GM19035 (cell line): ENCODE measurements around the gene SPON1.
"Not testable (repeated sequence)": the region's sequence is repeated elsewhere in the genome, so short reads cannot be mapped to it uniquely, and the experiment has no call there.

Source experiments
- ATAC-seq: cut with Tn5 transposase; IDR thresholded peaks from one replicate; pipeline ENCODE4 v1.9.1; 2021; ENCODE audit not compliant: unreplicated experiment

Gene SPON1

GRCh38 chr11:14075118-14076078 is 112.9 kb downstream of the SPON1 start:
- no peak for ATAC-seq

DNA sequence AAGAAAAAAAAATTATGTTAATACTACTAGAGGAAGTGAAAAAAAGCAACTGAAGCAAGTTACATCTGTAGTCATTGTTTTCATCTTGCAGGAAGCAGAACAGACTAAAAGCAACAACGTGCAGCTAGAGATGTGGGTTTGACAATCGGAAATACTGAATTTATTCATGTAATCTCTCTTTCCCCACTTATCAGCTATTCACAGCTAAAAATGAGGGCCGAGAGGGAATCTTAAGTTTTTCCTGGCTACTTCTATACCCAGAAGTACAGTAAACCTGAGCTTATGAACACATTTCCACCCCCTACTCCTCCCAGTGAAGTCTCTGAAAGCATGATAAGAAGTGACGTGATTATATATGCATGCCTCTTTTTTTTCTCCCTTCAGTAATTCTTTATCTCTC is 116.5 kb downstream of the SPON1 start:
- no peak for ATAC-seq

DNA sequence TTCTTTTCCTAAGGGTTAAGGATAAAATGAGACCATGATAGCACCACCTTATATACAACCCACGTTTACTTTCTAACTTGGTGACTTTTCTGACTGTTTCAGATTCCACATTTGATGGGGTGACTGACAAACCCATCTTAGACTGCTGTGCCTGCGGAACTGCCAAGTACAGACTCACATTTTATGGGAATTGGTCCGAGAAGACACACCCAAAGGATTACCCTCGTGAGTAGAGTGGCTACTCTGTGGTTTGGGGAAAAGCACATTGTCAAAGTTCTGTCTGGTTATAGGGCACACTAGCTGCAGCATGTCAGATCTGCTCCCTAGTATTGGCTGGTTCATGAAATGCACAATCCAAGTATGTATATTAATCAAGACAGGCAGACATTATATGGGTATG is 117.3 kb downstream of the SPON1 start:
- ATAC-seq = no peak

DNA sequence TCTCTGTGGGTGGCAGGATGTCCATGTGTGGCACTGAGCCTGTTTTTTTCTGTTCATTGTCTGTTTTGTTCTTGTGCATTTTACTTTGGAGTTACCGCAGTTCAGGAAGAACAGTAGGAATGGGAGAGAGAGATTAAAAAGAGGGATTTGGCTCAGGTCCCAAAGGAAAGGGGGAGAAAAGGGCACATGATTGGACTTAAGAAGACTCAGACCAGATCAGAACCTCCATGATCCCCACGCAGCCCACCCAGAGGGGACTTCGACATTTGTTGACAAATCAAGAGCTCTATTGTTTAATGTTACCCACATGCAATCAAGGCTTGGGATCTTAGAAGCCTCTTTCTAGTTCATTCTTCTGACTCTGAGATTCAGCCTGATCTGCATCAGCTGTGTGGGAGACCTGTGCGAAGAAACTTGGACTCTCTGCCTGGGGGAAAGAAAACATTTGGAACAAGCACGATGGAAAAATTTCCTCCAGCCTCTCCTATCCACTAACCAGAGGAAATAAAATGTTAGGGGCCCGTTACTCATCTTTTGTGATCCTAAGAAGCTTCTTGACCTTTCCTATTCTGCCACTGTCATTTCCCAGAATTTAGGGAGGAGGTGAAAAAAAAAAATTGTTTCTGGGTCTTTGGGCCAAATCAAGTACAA is 119.2 kb downstream of the SPON1 start:
- ATAC-seq = no peak

- no peak for ATAC-seq
These were observed 119.8 kb downstream of the SPON1 start for GRCh38 chr11:14082338-14082737.

DNA sequence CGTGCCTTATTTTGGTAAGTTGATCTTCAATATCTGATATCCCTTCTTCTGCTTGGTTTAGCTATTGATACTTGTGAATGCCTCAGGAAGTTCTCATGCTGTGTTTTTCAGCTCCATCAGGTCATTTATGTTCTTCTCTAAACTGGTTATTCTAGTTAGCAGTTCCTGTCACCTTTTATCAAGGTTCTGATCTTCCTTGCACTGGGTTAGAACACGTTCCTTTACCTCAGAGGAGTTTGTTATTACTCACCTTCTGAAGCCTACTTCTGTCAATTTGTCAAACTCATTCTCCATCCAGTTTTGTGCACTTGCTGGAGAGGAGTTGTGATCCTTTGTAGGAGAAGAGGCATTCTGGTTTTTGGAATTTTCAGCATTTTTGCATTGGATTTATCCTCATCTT is 126.3 kb downstream of the SPON1 start:
- not testable (repeated sequence) for ATAC-seq

DNA sequence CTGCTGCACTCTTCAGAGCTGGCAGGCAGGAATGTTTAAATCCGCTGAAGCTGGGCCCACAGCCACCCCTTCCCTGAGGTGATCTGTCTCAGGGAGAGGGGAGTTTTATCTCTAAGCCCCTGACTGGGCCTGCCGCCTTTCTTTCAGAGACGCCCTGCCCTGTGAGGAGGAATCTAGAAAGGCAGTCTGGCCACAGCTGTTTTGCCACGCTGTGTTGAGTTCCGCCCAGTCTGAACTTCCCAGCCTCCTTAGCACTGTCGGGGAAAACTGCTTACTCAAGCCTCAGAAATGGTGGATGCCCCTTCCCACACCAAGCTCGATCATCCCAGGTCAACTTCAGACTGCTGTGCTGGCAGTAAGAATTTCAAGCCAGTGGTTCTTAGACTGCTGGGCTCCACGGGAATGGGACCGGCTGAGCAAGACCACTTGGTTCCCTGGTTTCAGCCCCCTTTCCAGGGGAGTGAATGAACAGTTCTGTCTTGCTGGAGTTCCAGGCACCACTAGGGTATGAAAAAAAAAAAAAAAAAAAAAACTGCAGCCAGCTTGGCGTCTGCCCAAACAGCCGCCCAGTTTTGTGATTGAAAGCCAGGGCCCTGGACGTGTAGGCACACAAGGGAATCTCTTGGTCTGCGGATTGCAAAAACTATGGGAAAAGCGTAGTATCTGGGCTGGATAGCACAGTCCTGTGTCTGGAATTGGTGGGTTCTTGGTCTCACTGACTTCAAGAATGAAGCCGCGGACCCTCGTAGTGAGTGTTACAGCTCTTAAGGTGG is 127.4 kb downstream of the SPON1 start:
- no peak for ATAC-seq

DNA sequence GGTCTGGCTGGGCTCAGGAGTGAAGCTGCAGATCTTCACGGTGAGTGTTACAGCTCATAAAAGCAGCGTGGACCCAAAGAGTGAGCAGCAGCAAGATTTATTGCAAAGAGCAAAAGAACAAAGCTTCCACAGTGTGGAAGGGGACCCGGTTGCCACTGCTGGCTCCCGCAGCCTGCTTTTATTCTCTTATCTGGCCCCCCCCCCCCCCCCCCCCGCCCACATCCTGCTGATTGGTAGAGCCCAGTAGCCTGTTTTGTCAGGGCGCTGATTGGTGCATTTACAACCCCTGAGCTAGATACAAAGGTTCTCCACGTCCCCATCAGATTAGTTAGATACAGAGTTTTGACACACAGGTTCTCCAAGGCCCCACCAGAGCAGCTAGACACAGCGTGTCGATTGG is 128.1 kb downstream of the SPON1 start:
- ATAC-seq = not testable (repeated sequence)

- ATAC-seq = no peak
These were observed 130.5 kb downstream of the SPON1 start for GRCh38 chr11:14093065-14093464.

DNA sequence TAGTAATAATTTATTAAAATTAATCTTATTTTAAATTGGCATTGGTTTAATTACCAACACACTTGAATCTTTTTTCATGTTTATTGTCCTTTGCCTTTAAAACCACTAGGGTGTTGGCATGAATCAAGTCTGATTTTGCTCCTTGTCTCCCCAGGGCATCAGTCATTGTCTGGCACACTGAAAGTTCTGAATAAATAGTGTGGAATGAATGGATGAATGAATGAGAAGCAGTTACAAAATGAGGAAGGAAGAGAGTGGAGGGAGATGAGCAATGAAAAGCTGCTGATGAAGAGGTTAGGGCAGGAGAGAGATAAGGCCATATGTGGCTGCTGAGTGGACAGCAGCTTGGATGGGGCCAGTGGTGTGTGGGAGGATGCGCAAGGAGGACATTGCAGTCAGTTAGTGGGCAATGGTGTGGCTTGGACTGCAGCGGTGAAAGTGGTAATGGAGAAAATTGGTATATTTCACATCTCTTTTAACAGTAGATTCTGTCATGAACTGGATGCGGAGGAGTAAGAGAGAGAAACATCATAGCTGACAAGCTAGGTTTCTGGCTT is 132.0 kb downstream of the SPON1 start:
- no peak for ATAC-seq

DNA sequence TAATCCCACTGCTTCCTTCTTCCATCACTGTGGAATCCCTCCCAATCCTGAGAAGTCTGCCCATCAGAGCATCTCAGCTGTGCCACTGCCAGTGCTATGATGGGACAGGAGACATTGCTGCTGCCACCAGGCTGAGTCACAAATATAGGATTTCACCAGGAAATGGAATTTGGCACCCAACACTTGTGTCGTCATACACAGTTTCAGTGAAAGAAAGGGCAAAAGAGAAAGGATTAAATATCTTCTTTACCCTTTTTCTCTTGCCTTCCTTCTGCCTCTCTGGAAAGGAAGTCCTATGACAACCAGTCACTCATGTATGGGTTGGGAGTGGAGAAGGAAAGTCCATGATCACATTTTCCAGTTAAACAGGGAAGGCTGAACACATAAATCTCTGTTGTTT is 133.4 kb downstream of the SPON1 start:
- no peak for ATAC-seq

DNA sequence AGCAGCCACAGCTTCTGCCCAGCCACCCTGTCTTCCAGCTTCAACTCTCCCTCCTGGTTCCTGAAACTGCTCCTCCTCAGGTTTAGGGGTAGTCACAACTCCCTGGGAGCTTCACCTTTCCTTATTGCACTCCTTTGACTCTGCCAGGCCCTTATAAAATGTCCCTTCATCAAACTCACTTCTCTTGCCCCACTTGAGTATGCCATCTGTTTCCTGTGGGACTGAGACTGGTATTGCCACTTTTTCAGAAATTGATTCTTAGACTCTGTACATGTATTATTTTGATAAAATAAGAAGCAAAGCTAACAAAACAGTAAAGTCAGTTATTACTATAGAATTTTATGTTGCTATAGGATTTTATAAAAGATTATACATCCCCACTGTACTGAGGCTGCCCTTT is 134.1 kb downstream of the SPON1 start:
- ATAC-seq = no peak

- no peak for ATAC-seq
These were observed 138.9 kb downstream of the SPON1 start for GRCh38 chr11:14101388-14101787.

- no peak for ATAC-seq
These were observed 140.2 kb downstream of the SPON1 start for GRCh38 chr11:14102766-14103165.

- no peak for ATAC-seq
These were observed 142.9 kb downstream of the SPON1 start for GRCh38 chr11:14105446-14105845.

- no peak for ATAC-seq
These were observed 144.0 kb downstream of the SPON1 start for GRCh38 chr11:14106303-14107049.

DNA sequence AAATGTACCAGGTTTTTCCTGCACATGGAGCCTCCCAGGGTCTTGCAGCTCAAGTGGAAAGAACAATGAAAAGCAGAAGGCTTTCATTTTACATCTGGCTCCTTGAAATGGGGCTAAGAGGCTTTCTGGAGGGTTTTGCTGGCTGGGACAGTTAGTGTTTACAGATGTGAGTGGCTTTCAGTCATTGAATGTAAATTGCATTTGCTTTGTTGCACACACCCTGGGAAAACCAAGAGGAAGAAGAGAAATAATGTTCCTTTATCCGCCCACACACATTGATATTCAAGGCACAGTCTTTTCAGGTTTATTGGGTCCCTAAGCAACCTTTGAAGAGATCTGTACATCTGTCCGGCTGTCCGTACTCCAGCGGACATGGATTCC is 144.5 kb downstream of the SPON1 start:
- ATAC-seq = no peak

DNA sequence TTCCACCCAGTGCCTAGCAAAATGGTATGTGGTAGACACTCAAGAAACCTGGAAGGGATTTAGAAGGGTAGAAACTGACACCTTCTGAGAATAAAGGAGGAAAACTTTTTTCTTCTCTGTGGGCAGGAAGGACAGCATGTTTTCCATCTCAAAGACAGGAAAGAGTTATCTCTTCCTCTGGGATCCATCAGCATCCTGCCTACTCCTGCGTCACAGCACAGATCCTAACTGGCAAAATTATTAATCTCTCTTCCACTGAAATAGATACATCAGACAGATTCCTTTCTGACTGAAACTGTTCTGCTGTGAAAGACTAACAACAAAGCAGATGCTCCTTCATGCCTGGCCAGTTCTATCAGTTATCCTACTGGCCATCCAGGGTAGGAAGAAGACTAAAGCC is 147.2 kb downstream of the SPON1 start:
- ATAC-seq = no peak

DNA sequence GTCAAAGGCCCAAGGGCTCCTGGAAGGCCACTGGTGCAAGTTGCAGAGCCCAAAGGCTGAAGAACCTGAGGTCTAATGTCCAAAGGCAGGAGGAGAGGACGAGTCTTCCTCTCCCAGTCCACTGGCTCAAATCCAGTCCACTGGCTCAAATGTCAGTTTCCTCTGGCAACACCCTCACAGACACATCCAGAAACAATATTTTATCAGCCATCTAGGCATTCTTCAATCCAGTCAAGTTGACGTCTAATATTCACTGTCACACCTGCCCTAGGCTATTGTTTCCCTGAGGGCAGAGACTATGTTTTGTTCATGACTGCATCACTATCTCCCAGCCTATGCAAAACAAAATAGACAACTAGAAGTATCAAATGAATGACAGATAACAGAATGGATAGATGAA is 148.1 kb downstream of the SPON1 start:
- ATAC-seq = no peak

GRCh38 chr11:14111496-14111895 is 149.0 kb downstream of the SPON1 start:
- no peak for ATAC-seq

DNA sequence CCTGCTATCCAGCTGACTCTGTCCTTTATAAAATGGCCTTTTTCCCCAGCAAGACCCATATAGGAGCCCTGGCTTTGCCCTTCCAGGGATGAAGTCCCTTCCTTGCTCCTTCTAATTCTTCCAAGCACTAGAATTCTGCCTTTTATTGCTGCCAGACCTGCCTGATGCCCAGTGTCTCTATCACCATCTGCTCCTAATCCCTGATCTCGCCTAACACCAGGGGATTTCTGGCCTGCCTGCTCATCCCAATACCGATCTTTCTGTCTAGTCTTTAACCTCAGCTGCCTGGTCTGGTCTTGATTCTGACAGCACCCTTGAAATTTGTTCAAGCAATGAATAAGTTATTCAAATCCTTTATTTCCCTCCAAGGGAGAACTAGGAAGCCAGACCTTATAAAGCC is 150.2 kb downstream of the SPON1 start:
- no peak for ATAC-seq
